OCI-LY7 (cell line): ENCODE data around the gene DNAJC5G. TPM values are rescaled to one million over a fixed set of nuclear protein-coding genes. Genes with fewer than 3 reads are reported as not detected.

Source experiments
- BruUV-seq: library from RNA; stranded (reverse); fragments of 400-500 nt; replicated peaks from 2 replicates; lab custom pipeline; 2021; lab: Mats Ljungman, UMichigan
- CTCF ChIA-PET: fragments of 300-600 bp; sonication (Branson Sonifier 250); formaldehyde crosslinking; loops from one replicate; lab custom pipeline; 2022; ENCODE audit warnings: antibody characterized with exemption; ENCODE audit not compliant: unreplicated experiment; lab: Charles Lee
- POLR2A ChIA-PET: fragments of 300-600 bp; sonication (Branson Sonifier 250); formaldehyde crosslinking; loops from one replicate; lab custom pipeline; 2022; ENCODE audit warnings: antibody characterized with exemption; lab: Charles Lee
- DNase-seq: peaks from one replicate; pipeline ENCODE4 v3.0.0-alpha.2; 2015; ENCODE audit warnings: low spot score
- H2AFZ ChIP-seq: fragments of 200-600 bp; sonication (generic), shearing (Covaris generic); 2 replicates; pipeline ENCODE4 v1.6.1; 2014; ENCODE audit warnings: mild to moderate bottlenecking, antibody characterized with exemption, low read length, moderate library complexity
- H3K27ac ChIP-seq: fragments of 200-600 bp; sonication (generic); 2 replicates; pipeline ENCODE4 v1.5.1; 2014; ENCODE audit warnings: mixed run types, low read depth, mild to moderate bottlenecking, moderate library complexity, low read length, inconsistent platforms; ENCODE audit not compliant: poor library complexity, severe bottlenecking
- H3K36me3 ChIP-seq: fragments of 200-600 bp; sonication (generic); 2 replicates; pipeline ENCODE4 v1.6.1; 2014; ENCODE audit warnings: mild to moderate bottlenecking, antibody characterized with exemption, low read length, moderate library complexity, mixed read lengths; ENCODE audit not compliant: insufficient read depth
- H3K4me1 ChIP-seq: fragments of 200-600 bp; sonication (generic); 2 replicates; pipeline ENCODE4 v1.5.1; 2014; ENCODE audit warnings: mild to moderate bottlenecking, low read length; ENCODE audit not compliant: insufficient read depth, poor library complexity, severe bottlenecking
- H3K4me2 ChIP-seq: fragments of 200-600 bp; sonication (generic); 2 replicates; pipeline ENCODE4 v1.6.1; 2014; ENCODE audit warnings: mild to moderate bottlenecking, low read length
- H3K4me3 ChIP-seq: fragments of 200-600 bp; sonication (generic); 2 replicates; pipeline ENCODE4 v1.5.1; 2014; ENCODE audit warnings: mild to moderate bottlenecking, low read depth, low read length; ENCODE audit not compliant: poor library complexity, severe bottlenecking
- H3K79me2 ChIP-seq: fragments of 200-600 bp; sonication (generic); 2 replicates; pipeline ENCODE4 v1.6.1; 2016; ENCODE audit warnings: low read depth, mild to moderate bottlenecking, low read length, moderate library complexity, mixed read lengths; ENCODE audit not compliant: insufficient read depth
- H3K9me2 ChIP-seq: fragments of 200-600 bp; sonication (generic); 2 replicates; pipeline ENCODE4 v1.6.1; 2016; ENCODE audit warnings: mild to moderate bottlenecking, low read length, mixed read lengths; ENCODE audit not compliant: insufficient read depth
- H3K9me3 ChIP-seq: fragments of 200-600 bp; sonication (generic); 2 replicates; pipeline ENCODE4 v1.6.1; 2014; ENCODE audit warnings: mild to moderate bottlenecking, mixed run types, low read length, mixed read lengths
- H4K20me1 ChIP-seq: fragments of 200-600 bp; sonication (generic); 2 replicates; pipeline ENCODE4 v1.6.1; 2014; ENCODE audit warnings: mild to moderate bottlenecking, antibody characterized with exemption, low read length, moderate library complexity, mixed read lengths; ENCODE audit not compliant: insufficient read depth
- CTCF ChIP-seq: fragments of 200-600 bp; sonication (generic); conservative IDR thresholded peaks from 2 replicates; pipeline ENCODE4 v1.5.1; 2014; ENCODE audit warnings: mild to moderate bottlenecking, antibody characterized with exemption, low read length, moderate library complexity, mixed read lengths
- EZH2phosphoT487 ChIP-seq: fragments of 200-600 bp; sonication (generic); IDR thresholded peaks from 2 replicates; pipeline ENCODE4 v1.6.1; 2018; ENCODE audit warnings: low read depth, borderline replicate concordance, mild to moderate bottlenecking, mixed run types, antibody characterized with exemption, low read length, moderate library complexity, mixed read lengths
- intact Hi-C: fragments of 100-400 bp; cut with micrococcal nuclease; formaldehyde crosslinking; loops from one replicate; pipeline ENCODE4 v1.10.0; 2022; ENCODE audit not compliant: unreplicated experiment
- total RNA-seq, 2 experiments: library from RNA; depleted of rRNA in 1 of 2; stranded (reverse); fragments of >200 nt in 1 of 2; shearing (Covaris generic) in 1 of 2; gene quantifications; 2 replicates each; pipeline ENCODE4 v1.2.3, GENCODE V29; 2014 to 2022

Gene DNAJC5G
- total RNA-seq, 2 experiments from 2014 or later = 4.7 to 18.2 TPM

GRCh38 chr2:27249891-27250651 is 25.2 kb upstream of the DNAJC5G start:
- H3K4me3 ChIP-seq = peak overlapping the region; percentile 58
- peak overlapping the region; percentile 92 for H3K27ac ChIP-seq
- H3K9me2 ChIP-seq = no peaks in the 10 kb centered on the region
- ChIA-PET POLR2A (interaction anchor here (0.6 to 3.2 kb wide), 15 partner anchors 12 to 186 kb away, joined by 3 to 21 read pairs (median 6); partner anchors contain the start of gene SLC30A3), CTCF (interaction anchor here (1.1 to 4.4 kb wide), 5 partner anchors 30 to 53 kb away, joined by 3 to 37 read pairs (median 9); no protein-coding TSS in a partner anchor)
- no peaks in the 10 kb centered on the region for H3K9me3 ChIP-seq
- no peaks in the 10 kb centered on the region for H3K79me2 ChIP-seq
- peaks cover 43% of the 10 kb centered on the region for H3K4me1 ChIP-seq
- no TSS peak for BruUV-seq
- intact Hi-C loops = loop anchor here (1.0 to 2.0 kb wide), 4 partner anchors 29 to 53 kb away; no protein-coding TSS in a partner anchor
- peak; percentile 91 for DNase-seq
- H2AFZ ChIP-seq = peak overlapping the region; percentile 76
- H3K4me2 ChIP-seq = peak overlapping the region; percentile 76
- H3K36me3 ChIP-seq = peaks cover 21% of the 10 kb centered on the region; the same call in 1 of the 2 replicates
- H4K20me1 ChIP-seq = no peaks in the 10 kb centered on the region
- no peak for TF ChIP-seq EZH2phosphoT487
- peak; percentile 97 for TF ChIP-seq CTCF

- Histone ChIP-seq H2AFZ (peak overlapping the region; percentile 76; the same call in 1 of the 2 replicates), H3K27ac (peak overlapping the region; percentile 92), H3K36me3 (peaks cover 21% of the 10 kb centered on the region; the same call in 1 of the 2 replicates), H3K4me3 (peak overlapping the region; percentile 58), H3K4me1 (peaks cover 43% of the 10 kb centered on the region), H3K9me2 (no peaks in the 10 kb centered on the region), H3K4me2 (peak overlapping the region; percentile 76), H4K20me1 (no peaks in the 10 kb centered on the region), H3K9me3 (no peaks in the 10 kb centered on the region), H3K79me2 (no peaks in the 10 kb centered on the region)
- CTCF ChIA-PET = interaction anchor here (0.6 to 4.4 kb wide), 10 partner anchors 12 to 400 kb away, joined by 3 to 37 read pairs (median 4); partner anchors contain the start of genes SLC30A3 and TRIM54
- TF ChIP-seq CTCF (no peak), EZH2phosphoT487 (no peak)
- intact Hi-C loops = loop anchor here (1.0 to 2.0 kb wide), 5 partner anchors 11 to 54 kb away; no protein-coding TSS in a partner anchor
- DNase-seq = peak; percentile 90
- POLR2A ChIA-PET = interaction anchor here (0.6 to 3.2 kb wide), 16 partner anchors 9 to 187 kb away, joined by 3 to 21 read pairs (median 4); partner anchors contain the start of gene SLC30A3
- no TSS peak for BruUV-seq
Observed at GRCh38 chr2:27250652-27251379, 24.4 kb upstream of the DNAJC5G start.
